H9 (cell line): ENCODE results near the gene DNAJA4. TPM values are rescaled to one million over a fixed set of nuclear protein-coding genes. Genes with fewer than 3 reads are reported as not detected.
"Not testable (repeated sequence)": the region's sequence is repeated elsewhere in the genome, so short reads cannot be mapped to it uniquely, and the experiment has no call there.

Source experiments
- DNase-seq: peaks from one replicate; pipeline ENCODE4 v3.0.0-alpha.2; 2017
- H2AFZ ChIP-seq: one replicate; pipeline ENCODE4 v1.6.1; 2013; ENCODE audit warnings: mild to moderate bottlenecking, low read length, control low read depth, moderate library complexity
- H2AK5ac ChIP-seq: 2 replicates; pipeline ENCODE4 v1.6.1; 2013; ENCODE audit warnings: low read length, control low read depth, mixed read lengths; ENCODE audit not compliant: insufficient read length
- H2BK120ac ChIP-seq: one replicate; pipeline ENCODE4 v1.6.1; 2013; ENCODE audit warnings: low read depth, mild to moderate bottlenecking, low read length, control low read depth, inconsistent platforms; ENCODE audit not compliant: poor library complexity, severe bottlenecking
- H2BK12ac ChIP-seq: 2 replicates; pipeline ENCODE4 v1.6.1; 2013; ENCODE audit warnings: low read length, control low read depth, mixed read lengths, low read depth; ENCODE audit not compliant: insufficient read length
- H2BK15ac ChIP-seq: 2 replicates; pipeline ENCODE4 v1.6.1; 2013; ENCODE audit warnings: low read depth, low read length, control low read depth
- H2BK20ac ChIP-seq: one replicate; pipeline ENCODE4 v1.6.1; 2013; ENCODE audit warnings: low read depth, mild to moderate bottlenecking, low read length, control low read depth, inconsistent platforms; ENCODE audit not compliant: poor library complexity, severe bottlenecking
- H2BK5ac ChIP-seq: 2 replicates; pipeline ENCODE4 v1.6.1; 2013; ENCODE audit warnings: low read length, control low read depth, mixed read lengths; ENCODE audit not compliant: insufficient read length
- H3K14ac ChIP-seq: 2 replicates; pipeline ENCODE4 v1.6.1; 2013; ENCODE audit warnings: low read length, control low read depth; ENCODE audit not compliant: insufficient read depth
- H3K18ac ChIP-seq: 2 replicates; pipeline ENCODE4 v1.6.1; 2013; ENCODE audit warnings: low read depth, mild to moderate bottlenecking, mixed read lengths, low read length, control low read depth; ENCODE audit not compliant: insufficient read length
- H3K23ac ChIP-seq: 2 replicates; pipeline ENCODE4 v1.6.1; 2013; ENCODE audit warnings: low read length, control low read depth, mixed read lengths, low read depth; ENCODE audit not compliant: insufficient read length
- H3K23me2 ChIP-seq: 2 replicates; pipeline ENCODE4 v1.6.1; 2013; ENCODE audit warnings: low read depth, mild to moderate bottlenecking, mixed read lengths, low read length, control low read depth; ENCODE audit not compliant: insufficient read length, poor library complexity, severe bottlenecking
- H3K27ac ChIP-seq: 2 replicates; pipeline ENCODE4 v1.5.1; 2013; ENCODE audit warnings: low read length, control low read depth, mixed read lengths, low read depth; ENCODE audit not compliant: insufficient read length
- H3K27me3 ChIP-seq: 2 replicates; pipeline ENCODE4 v1.6.1; 2013; ENCODE audit warnings: low read length, control low read depth, inconsistent platforms; ENCODE audit not compliant: insufficient read depth
- H3K4ac ChIP-seq: 2 replicates; pipeline ENCODE4 v1.6.1; 2013; ENCODE audit warnings: low read depth, mild to moderate bottlenecking, control low read depth, inconsistent platforms, low read length, moderate library complexity
- H3K4me1 ChIP-seq: 2 replicates; pipeline ENCODE4 v1.6.1; 2013; ENCODE audit warnings: low read length, control low read depth, inconsistent platforms; ENCODE audit not compliant: insufficient read depth
- H3K4me2 ChIP-seq: 2 replicates; pipeline ENCODE4 v1.6.1; 2013; ENCODE audit warnings: low read length, control low read depth, mixed read lengths; ENCODE audit not compliant: insufficient read length, insufficient read depth
- H3K56ac ChIP-seq: 2 replicates; pipeline ENCODE4 v1.6.1; 2013; ENCODE audit warnings: low read depth, mild to moderate bottlenecking, mixed read lengths, low read length, control low read depth; ENCODE audit not compliant: insufficient read length
- H3K79me1 ChIP-seq: 2 replicates; pipeline ENCODE4 v1.6.1; 2013; ENCODE audit warnings: low read depth, mild to moderate bottlenecking, moderate library complexity, low read length, control low read depth, inconsistent platforms; ENCODE audit not compliant: insufficient read depth, poor library complexity, severe bottlenecking
- H3K79me2 ChIP-seq: 2 replicates; pipeline ENCODE4 v1.6.1; 2013; ENCODE audit warnings: low read length, control low read depth, inconsistent platforms; ENCODE audit not compliant: insufficient read depth
- H3K9ac ChIP-seq: 2 replicates; pipeline ENCODE4 v1.6.1; 2013; ENCODE audit warnings: low read length, control low read depth, mixed read lengths; ENCODE audit not compliant: insufficient read length; ENCODE audit errors: extremely low read depth
- H3K9me3 ChIP-seq: one replicate; pipeline ENCODE4 v1.6.1; 2013; ENCODE audit warnings: low read depth, low read length, inconsistent platforms; ENCODE audit not compliant: control insufficient read depth
- H3T11ph ChIP-seq: one replicate; pipeline ENCODE4 v1.6.1; 2013; ENCODE audit warnings: mild to moderate bottlenecking, low read length, control low read depth, inconsistent platforms
- H4K20me1 ChIP-seq: one replicate; pipeline ENCODE4 v1.6.1; 2013; ENCODE audit not compliant: control insufficient read depth, insufficient read length, insufficient read depth
- H4K5ac ChIP-seq: 2 replicates; pipeline ENCODE4 v1.6.1; 2013; ENCODE audit warnings: low read depth, mild to moderate bottlenecking, mixed read lengths, low read length, control low read depth; ENCODE audit not compliant: insufficient read length
- H4K8ac ChIP-seq: replicated peaks from 2 replicates; pipeline ENCODE4 v1.6.1; 2013; ENCODE audit warnings: low read length, control low read depth, mixed read lengths, low read depth; ENCODE audit not compliant: insufficient read length
- H4K91ac ChIP-seq: 2 replicates; pipeline ENCODE4 v1.6.1; 2013; ENCODE audit warnings: low read depth, mild to moderate bottlenecking, moderate library complexity, mixed read lengths, low read length, control low read depth; ENCODE audit not compliant: insufficient read length
- H3K27ac Mint-ChIP-seq, 3 experiments: 2 replicates in 2 of 3; 3 replicates in 1 of 3; pipeline ENCODE4 v1.8.0; 2020 to 2021; ENCODE audit warnings: mixed read lengths in 3 of 3, mild to moderate bottlenecking in 1 of 3, moderate library complexity in 1 of 3
- H3K27me3 Mint-ChIP-seq: 2 replicates; pipeline ENCODE4 v1.8.0; 2021; ENCODE audit warnings: low read depth, mild to moderate bottlenecking, moderate library complexity, mixed read lengths
- H3K36me3 Mint-ChIP-seq, 3 experiments: 2 replicates in 2 of 3; 3 replicates in 1 of 3; pipeline ENCODE4 v1.8.0; 2020 to 2021; ENCODE audit warnings: low read depth in 3 of 3, mixed read lengths in 3 of 3; ENCODE audit not compliant: insufficient read depth in 1 of 3
- H3K4me1 Mint-ChIP-seq, 2 experiments: 2 replicates each; pipeline ENCODE4 v1.8.0; 2020; ENCODE audit warnings: mixed read lengths in 2 of 2
- H3K4me3 Mint-ChIP-seq, 2 experiments: 2 replicates in 1 of 2; 3 replicates in 1 of 2; pipeline ENCODE4 v1.8.0; 2020 to 2021; ENCODE audit warnings: mild to moderate bottlenecking in 2 of 2, mixed read lengths in 2 of 2, moderate library complexity in 1 of 2
- H3K9me3 Mint-ChIP-seq, 2 experiments: 2 replicates in 1 of 2; 3 replicates in 1 of 2; pipeline ENCODE4 v1.8.0; 2020; ENCODE audit warnings: mild to moderate bottlenecking in 2 of 2, mixed read lengths in 2 of 2, moderate library complexity in 1 of 2
- WGBS: extraction: QIAGEN DNeasy Blood & Tissue Kit; methylation state at CpG from one replicate; pipeline ENCODE4 v1.1.7; 2013; ENCODE audit warnings: missing lambda C conversion rate, low lambda C conversion rate, mixed read lengths; ENCODE audit not compliant: insufficient read length; ENCODE audit errors: extremely low coverage; 5-methylcytosine and 5-hydroxymethylcytosine counted together
- total RNA-seq: library from RNA; stranded (reverse); gene quantifications from 2 replicates; pipeline ENCODE4 v1.2.1, GENCODE V29; 2021

Gene DNAJA4
- total RNA-seq, 1 experiment from 2014 or later = 0.13 TPM

DNA sequence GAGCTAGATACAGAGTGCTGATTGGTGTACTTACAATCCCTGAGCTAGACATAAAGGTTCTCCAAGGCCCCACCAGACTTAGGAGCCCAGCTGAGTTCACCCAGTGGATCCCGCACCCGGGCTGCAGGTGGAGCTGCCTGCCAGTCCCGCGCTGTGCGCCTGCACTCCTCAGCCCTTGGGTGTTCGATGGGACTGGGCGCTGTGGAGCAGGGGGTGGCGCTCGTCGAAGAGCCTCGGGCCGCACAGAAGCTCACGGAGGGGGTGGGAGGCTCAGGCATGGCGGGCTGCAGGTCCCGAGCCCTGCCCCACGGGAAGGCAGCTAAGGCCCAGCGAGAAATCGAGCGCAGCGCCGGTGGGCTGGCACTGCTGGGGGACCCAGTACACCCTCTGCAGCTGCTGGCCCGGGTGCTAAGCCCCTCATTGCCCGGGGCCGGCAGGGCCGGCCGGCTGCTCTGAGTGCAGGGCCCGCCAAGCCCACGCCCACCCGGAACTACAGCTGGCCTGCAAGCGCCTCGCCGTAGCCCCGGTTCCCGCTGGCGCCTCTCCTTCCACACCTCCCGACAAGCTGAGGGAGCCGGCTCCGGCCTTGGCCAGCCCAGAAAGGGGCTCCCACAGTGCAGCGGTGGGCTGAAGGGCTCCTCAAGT lies 18.3 kb upstream of the DNAJA4 start:
- H3K4ac ChIP-seq, H2BK20ac ChIP-seq, H4K5ac ChIP-seq, H2BK12ac ChIP-seq, H3K4me1 ChIP-seq, H4K20me1 ChIP-seq, H3K9ac ChIP-seq, H3K79me1 ChIP-seq, H2AFZ ChIP-seq, H3T11ph ChIP-seq, H3K14ac ChIP-seq, H3K9me3 Mint-ChIP-seq, H3K23ac ChIP-seq, H4K8ac ChIP-seq, H2AK5ac ChIP-seq, H3K18ac ChIP-seq, H2BK5ac ChIP-seq, H2BK15ac ChIP-seq, H3K56ac ChIP-seq, H3K27ac ChIP-seq, H3K27me3 ChIP-seq, H3K79me2 ChIP-seq, H3K36me3 Mint-ChIP-seq, H2BK120ac ChIP-seq, DNase-seq, H3K9me3 ChIP-seq, H3K27ac Mint-ChIP-seq, H4K91ac ChIP-seq, H3K4me3 Mint-ChIP-seq, H3K23me2 ChIP-seq, H3K27me3 Mint-ChIP-seq, H3K4me2 ChIP-seq: not testable (repeated sequence)
- WGBS = no CpG with 5 or more reads among the region's 39 CpGs
- H3K4me1 Mint-ChIP-seq = peaks cover 14 to 18% of the 10 kb centered on the region in 2 experiments
